SW 1271 (cell line): ENCODE measurements around the gene DRC3.

Source experiments
- DNase-seq, 2 experiments: peaks; one replicate each; lab custom pipeline; 2025; lab: John Stamatoyannopoulos, UW

Gene DRC3

DNA sequence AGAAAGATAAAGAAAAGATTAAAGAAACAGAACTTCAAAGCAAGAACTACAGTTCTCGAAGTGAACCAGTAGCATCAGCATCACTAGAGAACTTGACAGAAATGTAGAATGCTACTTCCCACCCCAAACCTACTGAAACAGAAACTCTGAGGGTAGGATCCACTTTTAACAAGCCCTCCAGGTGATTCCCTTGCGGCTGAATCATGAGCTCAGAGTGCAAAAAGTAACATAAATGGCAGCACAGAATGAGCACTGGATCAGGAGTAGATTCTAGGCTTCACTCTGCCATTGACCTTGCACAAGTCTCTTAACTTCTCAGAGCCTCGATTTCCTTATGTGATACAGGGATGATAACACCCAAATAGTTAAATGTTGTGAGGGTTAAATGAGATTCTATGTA, 6.3 kb upstream of the DRC3 start:
- DNase-seq: no peak

DNA sequence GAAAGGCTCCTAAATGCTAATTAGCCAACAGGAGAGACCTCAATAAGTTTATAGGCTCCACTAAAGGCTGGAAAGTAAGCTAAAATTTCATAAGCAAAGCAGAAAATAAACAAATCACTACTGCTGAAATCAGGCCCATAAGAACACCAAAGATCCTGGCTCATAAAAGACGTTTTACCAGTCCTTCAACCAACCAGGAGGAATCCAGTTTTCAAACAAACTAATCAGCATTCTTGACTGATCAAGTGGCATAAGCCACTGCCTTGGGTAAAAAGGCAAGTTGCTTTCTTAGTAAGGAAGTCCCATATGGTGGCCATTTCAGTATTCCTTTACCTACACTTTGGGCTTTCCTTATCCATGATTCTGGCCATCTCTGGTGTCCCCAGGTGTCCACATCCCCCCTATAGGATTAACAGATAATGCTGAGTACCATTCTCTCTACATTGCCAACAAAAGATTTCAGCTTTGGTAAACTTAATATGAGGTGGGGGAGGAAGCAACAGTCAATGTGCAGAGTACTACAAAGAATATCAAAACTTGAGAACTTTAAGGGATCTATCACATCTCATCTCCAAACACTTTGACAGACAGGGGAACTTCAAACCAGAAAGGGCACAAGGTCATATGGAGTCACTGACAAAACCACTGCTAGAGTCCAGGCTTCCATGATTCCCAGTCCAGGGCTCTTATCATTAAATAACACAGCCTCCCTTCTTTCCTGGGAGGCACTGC, 1.8 kb upstream of the DRC3 start:
- no peak for DNase-seq

DNA sequence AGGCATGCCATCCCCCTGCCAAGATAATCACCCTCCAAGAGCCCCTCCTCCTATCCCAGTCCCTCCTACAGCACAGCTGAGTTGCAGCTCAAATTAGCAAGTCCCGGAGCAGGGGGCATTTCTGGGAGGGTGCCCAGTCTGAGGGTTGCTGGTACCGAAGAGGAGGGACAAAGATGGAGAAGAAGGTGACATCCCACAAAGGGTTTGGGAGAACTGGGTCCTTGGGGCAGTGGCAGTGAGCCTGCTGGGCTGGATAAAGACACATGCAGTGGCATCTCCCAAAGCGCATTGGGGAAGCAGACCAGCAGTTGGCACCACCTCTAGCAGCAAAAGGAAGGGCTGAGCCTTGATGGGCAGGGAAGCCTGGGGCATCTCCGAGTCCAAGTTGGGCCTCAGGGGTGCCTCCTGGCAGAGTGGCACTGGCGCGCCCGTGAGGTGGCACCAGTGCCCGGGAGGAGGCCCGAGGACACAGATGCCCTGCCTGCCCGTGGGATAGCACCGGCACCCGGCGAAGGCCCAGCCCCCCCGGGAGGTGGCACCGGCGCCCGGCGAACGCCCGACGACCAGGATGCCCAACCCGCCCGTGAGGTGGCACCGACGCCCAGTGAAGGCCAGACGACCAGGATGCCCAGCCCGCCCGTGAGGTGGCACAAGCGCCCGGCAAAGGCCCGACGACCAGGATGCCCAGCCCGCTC, 1.1 kb upstream of the DRC3 start:
- DNase-seq: no peak

DNA sequence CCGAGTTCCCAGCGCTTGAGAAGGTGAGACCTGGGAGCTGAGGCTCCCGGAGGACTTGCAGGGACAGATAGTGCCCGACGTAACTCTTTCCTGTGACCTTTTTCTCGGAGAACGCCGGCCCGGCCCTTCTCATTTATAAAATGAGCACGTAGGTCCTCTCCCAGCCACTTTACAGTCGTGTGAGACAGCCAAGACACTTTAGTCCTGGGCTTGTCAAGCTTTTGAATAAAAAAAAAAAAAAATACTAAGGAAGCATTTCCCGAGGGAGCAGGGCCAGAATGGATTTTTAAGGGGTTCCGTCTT, 241 bp downstream of the DRC3 start:
- no peak for DNase-seq

GRCh38 chr17:17975436-17975835, 2.8 kb downstream of the DRC3 start:
- no peak for DNase-seq

GRCh38 chr17:17976931-17977570, 4.4 kb downstream of the DRC3 start:
- no peak for DNase-seq

- no peak for DNase-seq
Measured at GRCh38 chr17:17978481-17979424, 6.1 kb downstream of the DRC3 start.

- no peak for DNase-seq
Measured at GRCh38 chr17:17979778-17980177, 7.1 kb downstream of the DRC3 start.

DNA sequence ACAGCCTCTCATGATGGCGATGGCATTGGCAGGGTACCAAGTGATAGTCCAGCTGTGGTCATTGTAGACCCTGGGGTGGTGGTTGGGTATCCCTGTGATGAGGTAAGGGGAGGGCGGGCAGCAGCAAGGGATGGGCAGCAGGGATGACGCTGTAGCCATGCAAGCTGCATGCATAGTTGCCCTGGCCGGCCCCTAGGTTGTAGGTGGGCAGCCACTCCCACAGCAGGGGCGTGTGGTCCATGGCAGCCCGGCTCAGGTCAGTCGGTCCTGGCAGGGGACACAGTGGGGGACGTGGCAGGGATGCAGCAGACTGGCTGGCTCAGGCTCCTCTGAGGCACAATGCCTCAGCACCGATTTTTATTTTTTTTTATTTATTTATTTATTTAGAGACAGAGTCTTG, 8.7 kb downstream of the DRC3 start:
- no peak for DNase-seq

- no peak for DNase-seq
Measured at GRCh38 chr17:17982801-17983200, 10.1 kb downstream of the DRC3 start.

GRCh38 chr17:17983376-17983775, 10.7 kb downstream of the DRC3 start:
- DNase-seq: no peak

DNA sequence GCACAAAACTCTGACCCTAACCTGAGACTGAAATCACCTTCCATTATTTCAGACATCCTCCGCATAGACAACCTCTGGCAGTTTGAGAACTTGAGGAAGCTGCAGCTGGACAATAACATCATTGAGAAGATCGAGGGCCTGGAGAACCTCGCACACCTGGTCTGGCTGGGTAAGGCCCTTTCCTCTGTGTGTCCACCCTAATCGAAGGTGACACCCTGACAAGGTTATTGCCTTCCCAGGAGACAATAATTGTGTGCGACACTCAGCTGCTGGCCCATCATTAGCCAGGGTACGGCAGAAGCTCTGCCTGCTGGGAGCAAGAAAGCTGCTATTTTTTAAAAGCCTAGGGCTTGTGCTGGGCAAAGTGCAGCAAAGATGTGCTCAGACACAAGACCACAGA, 11.1 kb downstream of the DRC3 start:
- no peak for DNase-seq

- no peak for DNase-seq
Measured at GRCh38 chr17:17985153-17985552, 12.5 kb downstream of the DRC3 start.

DNA sequence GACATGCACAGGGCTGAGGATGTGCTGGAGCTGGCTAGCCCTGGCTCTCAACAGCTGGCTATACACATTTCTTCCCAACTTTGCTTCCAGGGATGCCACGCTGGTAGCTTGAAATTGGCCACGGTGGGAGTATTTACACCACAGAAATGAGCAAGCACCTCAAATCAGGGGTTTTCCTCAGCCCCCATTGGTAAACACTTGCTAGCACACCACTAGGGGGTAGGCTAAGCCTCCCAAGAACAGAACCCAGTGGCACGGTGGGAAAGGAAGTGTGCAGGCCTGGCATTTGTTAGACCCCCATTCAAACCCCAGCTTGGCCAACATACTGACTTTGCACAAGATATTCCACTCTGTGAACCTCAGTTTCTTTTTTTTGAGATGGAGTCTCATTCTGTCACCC, 12.9 kb downstream of the DRC3 start:
- DNase-seq: no peak

GRCh38 chr17:17987187-17987896, 14.7 kb downstream of the DRC3 start:
- no peak for DNase-seq

DNA sequence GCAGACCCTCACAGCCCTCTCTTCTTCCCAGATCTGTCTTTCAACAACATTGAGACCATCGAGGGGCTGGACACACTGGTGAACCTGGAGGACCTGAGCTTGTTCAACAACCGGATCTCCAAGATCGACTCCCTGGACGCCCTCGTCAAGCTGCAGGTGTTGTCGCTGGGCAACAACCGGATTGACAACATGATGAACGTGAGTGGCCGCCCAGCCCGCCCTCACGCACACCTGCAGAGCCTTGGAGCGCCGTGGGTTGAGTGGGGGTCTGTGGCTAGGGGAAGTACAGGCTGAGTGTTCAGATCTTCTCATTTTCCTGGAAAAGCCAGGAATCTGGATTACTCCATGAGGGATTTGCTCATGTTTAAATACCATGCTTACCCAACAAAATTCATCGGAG, 15.2 kb downstream of the DRC3 start:
- no peak for DNase-seq

- DNase-seq: no peak
Measured at GRCh38 chr17:17988427-17988945, 15.8 kb downstream of the DRC3 start.

DNA sequence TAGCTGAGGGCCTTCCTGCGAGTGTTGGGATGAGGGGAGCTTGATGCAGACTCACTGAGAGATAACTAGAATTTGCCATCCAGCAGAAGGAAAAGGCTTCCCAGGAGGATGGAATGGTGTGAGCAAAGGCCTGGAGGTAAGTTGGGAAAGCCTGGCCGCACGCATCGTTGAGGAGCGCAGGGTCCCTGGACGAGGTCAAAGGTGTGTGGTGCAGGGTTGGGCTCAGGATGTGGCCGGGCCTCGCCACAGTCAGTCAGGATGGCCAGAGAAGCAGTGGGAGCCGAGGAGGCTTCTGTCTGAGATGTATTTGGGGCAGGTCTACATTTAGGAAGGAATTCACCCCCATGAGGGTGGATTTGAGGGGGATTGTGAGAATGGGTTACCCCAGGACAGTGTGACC, 16.4 kb downstream of the DRC3 start:
- DNase-seq: no peak

- no peak for DNase-seq
Measured at GRCh38 chr17:17989618-17990017, 17.0 kb downstream of the DRC3 start.

DNA sequence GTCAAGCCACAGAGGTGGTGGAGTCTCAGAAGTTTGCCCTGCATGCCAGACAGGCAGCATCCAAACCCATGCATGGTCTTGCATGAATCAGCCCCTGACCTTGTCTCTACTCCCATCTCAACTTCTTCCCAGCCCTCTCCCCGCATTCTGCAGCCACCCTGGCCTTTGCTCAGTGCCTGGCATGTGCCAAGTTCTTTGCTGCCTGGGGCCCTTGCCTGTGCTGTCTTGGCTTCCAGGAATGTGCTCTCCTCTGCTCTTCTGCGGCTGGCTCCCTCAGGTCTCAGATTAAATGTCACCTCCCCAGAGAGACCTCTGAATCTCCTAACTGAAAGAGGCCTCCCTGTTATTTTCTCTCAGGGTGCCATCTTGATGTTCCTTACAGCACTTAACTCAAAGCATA, 17.6 kb downstream of the DRC3 start:
- no peak for DNase-seq

GRCh38 chr17:17993366-17993765, 20.7 kb downstream of the DRC3 start:
- DNase-seq: no peak

DNA sequence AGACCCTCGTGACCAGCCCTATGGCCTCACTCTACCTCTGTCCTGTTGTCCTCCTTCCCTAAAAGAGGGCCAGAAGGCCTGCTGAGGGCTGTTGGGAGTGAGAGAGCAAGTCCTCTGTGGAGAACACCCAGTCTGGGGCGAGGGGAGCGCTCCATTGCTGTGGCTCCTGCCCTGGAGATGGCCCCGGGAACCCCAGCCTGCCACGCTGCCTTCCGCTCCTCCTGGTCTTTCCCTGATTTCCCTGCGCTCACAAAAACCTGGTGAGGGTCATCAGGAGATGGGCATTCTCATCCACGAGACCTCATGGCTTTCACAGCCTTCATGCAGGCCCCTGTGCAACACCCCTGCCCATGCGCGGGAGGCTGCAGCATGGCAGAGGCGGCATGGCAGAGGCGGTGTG, 21.2 kb downstream of the DRC3 start:
- no peak for DNase-seq
